ENCODE results near the gene CDK15.

DNA sequence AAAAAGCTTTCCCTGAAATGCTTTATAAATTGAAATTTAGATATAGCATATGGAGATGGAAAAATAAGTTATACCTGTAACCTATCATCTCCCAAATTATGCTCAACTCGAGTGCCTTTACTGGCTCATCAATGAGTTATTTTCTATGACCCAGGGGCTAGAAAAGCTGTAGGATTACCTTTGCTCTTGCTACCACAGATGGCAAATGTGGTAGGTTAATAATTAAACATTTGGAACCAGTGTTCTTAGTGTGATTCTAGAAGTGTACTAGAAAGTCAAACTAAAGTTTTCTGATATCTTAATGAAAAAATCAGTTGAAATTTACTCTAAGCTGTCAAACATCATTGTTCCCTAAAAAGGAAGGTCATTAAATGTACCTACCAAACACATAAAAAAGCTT is 48.1 kb upstream of the CDK15 start:
- TF ChIP-seq CTCF (IDR thresholded peaks at IDR 0.05; ENCODE audit: insufficient read depth, low read length, poor library complexity, severe bottlenecking) (no peak), EZH2phosphoT487 (conservative IDR thresholded peaks at IDR 0.05; ENCODE audit: low read length) (no peak)

Data from SU-DHL-6 (cell line).